HG02588 (cell line): Measurements from ENCODE around the gene GVQW3.
A peak's percentile ranks its signal among the peaks of the same experiment; 100 is the strongest.

Experiments
- ATAC-seq: cut with Tn5 transposase; IDR thresholded peaks from one replicate; pipeline ENCODE4 v1.9.1; 2021; ENCODE audit warnings: mild to moderate bottlenecking, moderate library complexity; ENCODE audit not compliant: unreplicated experiment

GVQW3 gene

GRCh38 chr11:76380977-76381719, at the start of gene GVQW3, which contains the start of gene THAP12:
GVQW3 (plus strand) TSS chr11:76381323; CDS start chr11:76381829, 506 bp downstream.
THAP12 (minus strand) TSS chr11:76381132; CDS start chr11:76380836, 296 bp downstream.
- ATAC-seq: peak; percentile 74

- no peak for ATAC-seq
These were observed 46.2 kb upstream of the GVQW3 start for GRCh38 chr11:76334826-76335389.

- ATAC-seq: no peak
These were observed 45.3 kb upstream of the GVQW3 start for GRCh38 chr11:76335842-76336241.

- ATAC-seq: no peak
These were observed 44.5 kb upstream of the GVQW3 start for GRCh38 chr11:76336597-76336996.

- no peak for ATAC-seq
These were observed 43.7 kb upstream of the GVQW3 start for GRCh38 chr11:76337469-76337868.

GRCh38 chr11:76337923-76338322, 43.2 kb upstream of the GVQW3 start:
- no peak for ATAC-seq

GRCh38 chr11:76339221-76339620, 41.9 kb upstream of the GVQW3 start:
- ATAC-seq: no peak

GRCh38 chr11:76347466-76347865, 33.7 kb upstream of the GVQW3 start:
- ATAC-seq: no peak

GRCh38 chr11:76348348-76348747, 32.8 kb upstream of the GVQW3 start:
- ATAC-seq: no peak

- no peak for ATAC-seq
These were observed 26.0 kb upstream of the GVQW3 start for GRCh38 chr11:76355172-76355571.

GRCh38 chr11:76361374-76361773, 19.7 kb upstream of the GVQW3 start:
- no peak for ATAC-seq

GRCh38 chr11:76361776-76362175, 19.3 kb upstream of the GVQW3 start:
- ATAC-seq: no peak

GRCh38 chr11:76362716-76363115, 18.4 kb upstream of the GVQW3 start:
- no peak for ATAC-seq

- ATAC-seq: no peak
These were observed 16.0 kb upstream of the GVQW3 start for GRCh38 chr11:76365038-76365679.

- no peak for ATAC-seq
These were observed 12.6 kb upstream of the GVQW3 start for GRCh38 chr11:76368490-76368889.

- no peak for ATAC-seq
These were observed 11.7 kb upstream of the GVQW3 start for GRCh38 chr11:76369406-76369805.

- peak; percentile 60 for ATAC-seq
These were observed 10.0 kb upstream of the GVQW3 start for GRCh38 chr11:76371170-76371569.

- no peak for ATAC-seq
These were observed 4.2 kb upstream of the GVQW3 start for GRCh38 chr11:76376746-76377558.

- ATAC-seq: no peak
These were observed 1.3 kb upstream of the GVQW3 start for GRCh38 chr11:76379807-76380158.

- ATAC-seq: peak; percentile 6
These were observed 755 bp upstream of the GVQW3 start for GRCh38 chr11:76380159-76380976.
